Activated T-cell treated with anti-CD3 and anti-CD28 coated beads, Interleukin-2, amount 50 U/mL, for 24 hours (primary cell): ENCODE measurements around the gene PCARE.

Source experiments
- DNase-seq: peaks from one replicate; pipeline ENCODE4 v3.0.0-alpha.2; 2020
- H3K27ac Mint-ChIP-seq: 2 replicates; pipeline ENCODE4 v1.8.0; 2020; ENCODE audit warnings: mild to moderate bottlenecking, mixed read lengths
- H3K27me3 Mint-ChIP-seq: 2 replicates; pipeline ENCODE4 v1.8.0; 2020; ENCODE audit warnings: mixed read lengths
- H3K36me3 Mint-ChIP-seq: 2 replicates; pipeline ENCODE4 v1.8.0; 2020; ENCODE audit warnings: low read depth, mixed read lengths
- H3K4me1 Mint-ChIP-seq: 2 replicates; pipeline ENCODE4 v1.8.0; 2020; ENCODE audit warnings: low read depth, mixed read lengths
- H3K4me3 Mint-ChIP-seq: 2 replicates; pipeline ENCODE4 v1.8.0; 2020; ENCODE audit warnings: mild to moderate bottlenecking, moderate library complexity, mixed read lengths
- H3K9me3 Mint-ChIP-seq: 2 replicates; pipeline ENCODE4 v1.8.0; 2020; ENCODE audit warnings: mixed read lengths

PCARE gene

GRCh38 chr2:29073933-29074332 is 390 bp downstream of the PCARE start:
- Mint-ChIP-seq H3K27me3 (no peaks in the 10 kb centered on the region), H3K4me3 (no peak overlapping the region), H3K36me3 (no peaks in the 10 kb centered on the region), H3K4me1 (no peaks in the 10 kb centered on the region), H3K27ac (no peak overlapping the region), H3K9me3 (no peaks in the 10 kb centered on the region)
- DNase-seq, result no peak

- H3K4me3 Mint-ChIP-seq, result no peak overlapping the region
These were observed 1.2 kb downstream of the PCARE start for GRCh38 chr2:29072971-29073725.

GRCh38 chr2:29072251-29072650 is 2.1 kb downstream of the PCARE start:
- Mint-ChIP-seq H3K4me1 (no peaks in the 10 kb centered on the region), H3K36me3 (no peaks in the 10 kb centered on the region), H3K27ac (no peak overlapping the region), H3K27me3 (no peaks in the 10 kb centered on the region), H3K4me3 (no peak overlapping the region), H3K9me3 (no peaks in the 10 kb centered on the region)
- no peak for DNase-seq

More at GRCh38 chr2:29072971-29073725, 1.2 kb downstream of the PCARE start:
- Mint-ChIP-seq H3K27me3 (no peaks in the 10 kb centered on the region), H3K36me3 (no peaks in the 10 kb centered on the region), H3K4me1 (no peaks in the 10 kb centered on the region), H3K27ac (no peak overlapping the region), H3K9me3 (no peaks in the 10 kb centered on the region)
- no peak for DNase-seq

DNA sequence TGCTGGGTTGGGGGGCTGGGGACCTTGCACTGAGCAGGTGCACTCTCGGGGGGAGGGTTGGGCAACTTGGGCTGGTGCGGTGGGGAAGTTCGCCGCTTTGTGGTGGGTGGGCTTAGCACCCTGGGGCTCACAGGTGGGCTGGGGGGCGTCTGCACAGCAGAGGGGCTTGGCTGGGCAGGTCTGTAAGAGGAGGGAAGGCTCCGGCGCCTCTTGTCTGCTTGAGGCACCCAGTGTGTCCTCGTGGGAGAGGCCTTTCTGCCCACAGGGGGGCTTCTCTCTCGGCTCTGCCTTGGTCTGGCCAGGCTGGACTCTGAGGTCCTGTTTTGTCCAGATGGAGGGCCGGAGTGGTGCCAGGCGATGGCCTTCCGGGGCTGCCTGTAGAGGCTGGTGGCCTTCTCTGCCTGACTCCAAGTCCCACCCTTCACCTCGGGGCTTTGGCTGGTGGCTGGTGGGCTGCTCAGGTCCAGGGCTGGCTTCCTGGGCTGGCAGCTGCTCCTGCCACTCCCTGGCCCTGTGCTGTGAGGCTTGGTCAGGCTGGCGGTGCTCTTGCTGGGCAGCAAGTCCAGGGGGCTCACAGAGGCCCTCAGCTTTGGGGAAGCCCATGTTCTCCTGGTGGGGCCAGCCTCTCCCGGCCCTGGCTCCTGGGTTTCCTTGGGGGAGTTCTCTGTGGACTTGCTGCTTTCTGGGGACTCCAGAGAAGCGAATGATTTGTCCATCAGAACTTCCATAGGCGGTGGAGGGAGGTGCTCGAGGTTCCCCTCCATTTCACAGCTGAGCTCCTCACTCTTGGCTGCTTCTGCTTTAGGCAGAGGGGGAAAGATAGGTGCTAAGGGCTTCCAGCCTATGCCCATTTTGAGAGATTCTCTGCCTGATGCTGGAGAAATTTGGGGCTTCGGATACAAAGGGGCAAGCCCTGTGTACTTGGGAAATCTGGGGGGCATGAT is 3.0 kb downstream of the PCARE start:
- no peak overlapping the region for H3K4me3 Mint-ChIP-seq
- no peaks in the 10 kb centered on the region for H3K36me3 Mint-ChIP-seq
- no peaks in the 10 kb centered on the region for H3K9me3 Mint-ChIP-seq

GRCh38 chr2:29070526-29070925 is 3.8 kb downstream of the PCARE start:
- no peaks in the 10 kb centered on the region for H3K9me3 Mint-ChIP-seq
- H3K27ac Mint-ChIP-seq, result no peak overlapping the region
- H3K4me1 Mint-ChIP-seq, result no peaks in the 10 kb centered on the region
- no peak overlapping the region for H3K4me3 Mint-ChIP-seq
- DNase-seq, result no peak
- H3K36me3 Mint-ChIP-seq, result no peaks in the 10 kb centered on the region
- H3K27me3 Mint-ChIP-seq, result no peaks in the 10 kb centered on the region

More for the DNA sequence above, 3.0 kb downstream of the PCARE start:
- Mint-ChIP-seq H3K27ac (no peak overlapping the region), H3K4me1 (no peaks in the 10 kb centered on the region), H3K27me3 (no peaks in the 10 kb centered on the region)
- no peak for DNase-seq

DNA sequence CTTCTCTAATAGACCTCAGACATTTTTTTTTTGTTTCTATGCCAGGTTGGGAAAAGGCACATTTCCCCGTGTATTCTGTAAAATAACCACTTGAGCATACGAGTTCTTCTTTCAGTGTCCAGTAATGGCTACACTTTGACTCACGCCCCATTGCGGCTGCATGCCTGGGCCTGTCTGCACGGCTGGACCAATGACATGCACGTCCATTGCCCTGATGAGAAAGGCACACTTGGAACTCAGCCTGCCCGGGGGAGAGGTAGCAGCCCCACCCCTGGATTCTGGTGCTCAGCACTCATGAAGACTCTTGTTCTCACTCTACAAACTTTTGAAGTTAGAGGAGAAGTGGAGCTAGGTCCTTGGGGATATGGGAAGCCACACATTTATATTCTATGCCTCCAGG is 5.8 kb downstream of the PCARE start:
- H3K9me3 Mint-ChIP-seq, result no peaks in the 10 kb centered on the region
- H3K27ac Mint-ChIP-seq, result no peak overlapping the region
- H3K4me3 Mint-ChIP-seq, result no peak overlapping the region
- H3K36me3 Mint-ChIP-seq, result no peaks in the 10 kb centered on the region
- no peaks in the 10 kb centered on the region for H3K4me1 Mint-ChIP-seq
- H3K27me3 Mint-ChIP-seq, result no peaks in the 10 kb centered on the region
- no peak for DNase-seq

DNA sequence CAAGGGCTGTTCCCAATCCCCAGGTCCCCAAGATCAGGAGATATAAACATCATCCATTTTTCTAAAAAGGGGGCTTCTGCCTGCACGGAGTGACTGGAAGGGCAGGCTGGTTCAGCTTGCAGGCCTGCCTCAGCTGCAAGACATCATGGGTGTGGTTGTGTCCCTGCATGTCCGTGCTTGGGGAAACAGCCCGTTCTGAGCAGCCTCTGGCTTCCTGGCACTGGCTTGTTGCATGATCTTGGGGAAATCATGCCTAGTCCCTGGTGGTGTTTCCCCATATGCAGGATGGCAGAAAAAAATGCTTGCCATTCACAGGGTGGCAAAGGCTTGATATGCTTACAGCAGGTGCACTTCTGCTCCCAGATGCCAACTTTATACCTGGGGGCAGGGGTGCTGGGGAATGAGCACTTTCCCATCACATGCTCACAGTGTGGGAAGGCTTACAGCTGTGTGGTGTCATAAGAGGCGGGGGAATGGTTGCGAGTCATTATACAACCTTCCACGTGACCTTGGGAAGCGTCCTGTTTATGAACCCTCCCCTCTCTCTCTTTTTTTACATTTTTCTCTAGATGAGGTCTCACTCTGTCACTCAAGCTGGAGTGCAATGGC is 7.2 kb downstream of the PCARE start:
- Mint-ChIP-seq H3K27ac (no peak overlapping the region), H3K36me3 (no peaks in the 10 kb centered on the region), H3K4me3 (no peak overlapping the region), H3K4me1 (no peaks in the 10 kb centered on the region), H3K27me3 (no peaks in the 10 kb centered on the region), H3K9me3 (no peaks in the 10 kb centered on the region)
- DNase-seq, result no peak

DNA sequence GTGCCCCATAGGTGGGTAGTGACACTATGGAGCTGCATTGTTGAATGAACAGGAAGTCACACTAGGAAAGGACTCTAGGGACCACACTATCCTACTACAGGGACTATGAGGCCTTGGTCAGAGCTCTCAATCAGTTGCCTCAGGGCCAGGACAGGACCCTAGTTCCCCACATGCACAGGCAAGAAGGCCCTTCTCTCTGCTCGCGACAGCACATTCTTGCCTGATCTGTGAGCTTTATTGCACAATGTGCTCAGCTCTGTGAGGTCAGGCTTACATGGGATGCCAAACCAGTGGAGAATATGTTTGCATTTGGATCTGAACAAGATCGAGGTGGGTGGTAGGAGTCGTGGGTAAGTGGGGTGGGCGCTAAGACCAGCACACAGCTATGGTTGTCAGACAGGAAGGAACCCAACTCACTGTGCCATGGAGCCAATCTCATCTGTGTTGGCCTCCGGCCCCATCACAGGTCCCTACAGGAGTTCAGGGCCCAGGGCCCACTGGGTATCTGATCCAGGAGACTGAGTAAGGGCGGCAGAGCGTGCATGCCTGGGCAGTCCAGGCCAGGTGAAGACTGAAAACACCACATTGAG is 8.0 kb downstream of the PCARE start:
- no peak overlapping the region for H3K4me3 Mint-ChIP-seq
- H3K36me3 Mint-ChIP-seq, result no peaks in the 10 kb centered on the region
- H3K27me3 Mint-ChIP-seq, result no peaks in the 10 kb centered on the region
- no peaks in the 10 kb centered on the region for H3K9me3 Mint-ChIP-seq
- H3K4me1 Mint-ChIP-seq, result no peaks in the 10 kb centered on the region
- no peak overlapping the region for H3K27ac Mint-ChIP-seq
- DNase-seq, result no peak

- no peaks in the 10 kb centered on the region for H3K27me3 Mint-ChIP-seq
- no peak overlapping the region for H3K27ac Mint-ChIP-seq
These were observed 9.1 kb downstream of the PCARE start for GRCh38 chr2:29065068-29065811.

DNA sequence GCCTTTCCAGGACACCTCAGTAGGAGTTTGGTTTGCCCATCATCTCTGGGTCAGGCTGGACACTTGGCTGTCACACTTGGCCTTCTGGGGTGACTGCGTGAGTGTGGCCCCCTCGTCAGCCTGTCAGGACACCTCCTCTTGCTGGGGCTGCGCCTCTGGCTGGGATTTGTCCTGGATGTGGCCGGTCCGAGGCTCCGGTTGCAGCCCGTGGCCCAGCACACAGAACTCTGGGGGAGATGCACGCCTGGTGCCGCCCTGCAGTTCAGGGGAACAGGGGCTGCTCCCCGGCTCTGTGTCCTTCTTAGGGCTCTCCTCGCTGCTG is 9.6 kb downstream of the PCARE start:
- Mint-ChIP-seq H3K4me1 (peaks cover 7% of the 10 kb centered on the region), H3K27me3 (no peaks in the 10 kb centered on the region), H3K36me3 (no peaks in the 10 kb centered on the region), H3K27ac (no peak overlapping the region), H3K4me3 (no peak overlapping the region), H3K9me3 (no peaks in the 10 kb centered on the region)
- no peak for DNase-seq

More at GRCh38 chr2:29065068-29065811, 9.1 kb downstream of the PCARE start:
- Mint-ChIP-seq H3K9me3 (no peaks in the 10 kb centered on the region), H3K36me3 (no peaks in the 10 kb centered on the region), H3K4me1 (peaks cover 2% of the 10 kb centered on the region), H3K4me3 (no peak overlapping the region)
- no peak for DNase-seq

DNA sequence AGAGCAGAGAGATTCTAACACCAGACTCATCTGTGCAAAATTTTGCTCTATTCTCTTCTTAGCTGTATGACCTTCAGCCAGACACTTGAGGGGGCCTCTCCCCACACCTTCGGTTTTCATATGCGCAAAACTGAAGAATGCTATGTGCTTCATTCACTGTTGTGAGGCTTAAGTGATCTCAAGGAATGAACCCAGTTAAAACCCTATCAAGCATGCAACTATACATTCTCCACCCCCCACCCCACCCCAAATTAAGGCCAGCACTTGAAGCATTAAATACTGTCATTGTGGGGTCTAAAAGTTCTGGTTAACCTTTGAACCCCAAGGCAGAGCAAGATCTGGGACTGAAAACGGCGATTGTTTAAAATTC is 10.0 kb downstream of the PCARE start:
- Mint-ChIP-seq H3K36me3 (no peaks in the 10 kb centered on the region), H3K27ac (no peak overlapping the region), H3K27me3 (no peaks in the 10 kb centered on the region), H3K4me1 (peaks cover 11% of the 10 kb centered on the region), H3K4me3 (no peak overlapping the region), H3K9me3 (no peaks in the 10 kb centered on the region)
- no peak for DNase-seq

- no peaks in the 10 kb centered on the region for H3K27me3 Mint-ChIP-seq
- no peak overlapping the region for H3K4me3 Mint-ChIP-seq
- peaks cover 16% of the 10 kb centered on the region for H3K4me1 Mint-ChIP-seq
- H3K27ac Mint-ChIP-seq, result no peak overlapping the region
- H3K36me3 Mint-ChIP-seq, result no peaks in the 10 kb centered on the region
- DNase-seq, result no peak
- no peaks in the 10 kb centered on the region for H3K9me3 Mint-ChIP-seq
These were observed 10.5 kb downstream of the PCARE start for GRCh38 chr2:29063646-29064345.

- no peak for DNase-seq
- H3K27me3 Mint-ChIP-seq, result no peaks in the 10 kb centered on the region
- H3K9me3 Mint-ChIP-seq, result no peaks in the 10 kb centered on the region
- H3K36me3 Mint-ChIP-seq, result no peaks in the 10 kb centered on the region
- no peak overlapping the region for H3K4me3 Mint-ChIP-seq
- H3K4me1 Mint-ChIP-seq, result peaks cover 18% of the 10 kb centered on the region
- H3K27ac Mint-ChIP-seq, result no peak overlapping the region
These were observed 11.3 kb downstream of the PCARE start for GRCh38 chr2:29063056-29063455.
